Activated CD8-positive, alpha-beta T cell treated with anti-CD3 and anti-CD28 coated beads for 36 hours (primary cell): ENCODE measurements around the gene FGF19. TPM values are rescaled to one million over a fixed set of nuclear protein-coding genes. Genes with fewer than 3 reads are reported as not detected.

ENCODE experiments used
- ATAC-seq: fragments of 200-7000 bp; cut with Tn5 transposase; one replicate; pipeline ENCODE4 v1.10.0; 2021; ENCODE audit warnings: mild to moderate bottlenecking, moderate library complexity
- CTCF ChIA-PET: fragments of 350-600 bp; sonication (Branson Sonifier 250); formaldehyde crosslinking; loops from one replicate; lab custom pipeline; 2021; ENCODE audit warnings: antibody characterized with exemption; lab: Charles Lee
- POLR2A ChIA-PET: fragments of 350-600 bp; sonication (Branson Sonifier 250); formaldehyde crosslinking; loops from one replicate; lab custom pipeline; 2021; ENCODE audit warnings: antibody characterized with exemption; lab: Charles Lee
- DNase-seq: peaks from one replicate; pipeline ENCODE4 v3.0.0-alpha.2; 2020
- H3K27ac Mint-ChIP-seq: one replicate; pipeline ENCODE4 v1.8.0; 2021; ENCODE audit warnings: mild to moderate bottlenecking, mixed read lengths
- H3K27me3 Mint-ChIP-seq: one replicate; pipeline ENCODE4 v1.8.0; 2021; ENCODE audit warnings: mixed read lengths
- H3K36me3 Mint-ChIP-seq: one replicate; pipeline ENCODE4 v1.8.0; 2021; ENCODE audit warnings: low read depth, mixed read lengths
- H3K4me1 Mint-ChIP-seq: one replicate; pipeline ENCODE4 v1.8.0; 2021; ENCODE audit warnings: low read depth, mixed read lengths
- H3K4me3 Mint-ChIP-seq: one replicate; pipeline ENCODE4 v1.8.0; 2021; ENCODE audit warnings: mild to moderate bottlenecking, moderate library complexity, mixed read lengths
- H3K9me3 Mint-ChIP-seq: one replicate; pipeline ENCODE4 v1.8.0; 2021; ENCODE audit warnings: mixed read lengths
- intact Hi-C: fragments of 100-400 bp; cut with micrococcal nuclease; formaldehyde crosslinking; loops from one replicate; pipeline ENCODE4 v1.10.0; 2022
- total RNA-seq, 2 experiments: library from RNA; stranded (reverse); gene quantifications; one replicate each; pipeline ENCODE4 v1.2.3, GENCODE V29; 2021
- TF ChIP-seq, protein P1 (sequence below): fragments of 200-600 bp; IDR thresholded peaks from one replicate; pipeline ENCODE4 v1.8.0; 2022; ENCODE audit warnings: antibody characterized with exemption, mild to moderate bottlenecking

FGF19 gene
- total RNA-seq, 2 experiments from 2014 or later = not detected

- H3K4me1 Mint-ChIP-seq = peaks cover 24% of the 10 kb centered on the region
- peaks cover 1% of the 10 kb centered on the region for H3K27me3 Mint-ChIP-seq
- H3K9me3 Mint-ChIP-seq = no peaks in the 10 kb centered on the region
- H3K27ac Mint-ChIP-seq = peak overlapping the region; percentile 88
- POLR2A ChIA-PET = interaction anchor here (0.6 to 1.3 kb wide), 5 partner anchors 12 to 507 kb away, joined by 3 to 4 read pairs (median 3); no protein-coding TSS in a partner anchor
- CTCF ChIA-PET = interaction anchor here (0.7 to 2.2 kb wide), 6 partner anchors 11 to 576 kb away, joined by 3 to 7 read pairs (median 3); no protein-coding TSS in a partner anchor
- H3K4me3 Mint-ChIP-seq = peak overlapping the region; percentile 90
- ATAC-seq (peak; percentile 14), DNase-seq (peak; percentile 41)
- TF ChIP-seq, protein P1, sequence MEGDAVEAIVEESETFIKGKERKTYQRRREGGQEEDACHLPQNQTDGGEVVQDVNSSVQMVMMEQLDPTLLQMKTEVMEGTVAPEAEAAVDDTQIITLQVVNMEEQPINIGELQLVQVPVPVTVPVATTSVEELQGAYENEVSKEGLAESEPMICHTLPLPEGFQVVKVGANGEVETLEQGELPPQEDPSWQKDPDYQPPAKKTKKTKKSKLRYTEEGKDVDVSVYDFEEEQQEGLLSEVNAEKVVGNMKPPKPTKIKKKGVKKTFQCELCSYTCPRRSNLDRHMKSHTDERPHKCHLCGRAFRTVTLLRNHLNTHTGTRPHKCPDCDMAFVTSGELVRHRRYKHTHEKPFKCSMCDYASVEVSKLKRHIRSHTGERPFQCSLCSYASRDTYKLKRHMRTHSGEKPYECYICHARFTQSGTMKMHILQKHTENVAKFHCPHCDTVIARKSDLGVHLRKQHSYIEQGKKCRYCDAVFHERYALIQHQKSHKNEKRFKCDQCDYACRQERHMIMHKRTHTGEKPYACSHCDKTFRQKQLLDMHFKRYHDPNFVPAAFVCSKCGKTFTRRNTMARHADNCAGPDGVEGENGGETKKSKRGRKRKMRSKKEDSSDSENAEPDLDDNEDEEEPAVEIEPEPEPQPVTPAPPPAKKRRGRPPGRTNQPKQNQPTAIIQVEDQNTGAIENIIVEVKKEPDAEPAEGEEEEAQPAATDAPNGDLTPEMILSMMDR = no peak
- peaks cover 16% of the 10 kb centered on the region for H3K36me3 Mint-ChIP-seq
- intact Hi-C loops = no loop called here
Measured at GRCh38 chr11:69674267-69674885, 29.4 kb downstream of the FGF19 start.

DNA sequence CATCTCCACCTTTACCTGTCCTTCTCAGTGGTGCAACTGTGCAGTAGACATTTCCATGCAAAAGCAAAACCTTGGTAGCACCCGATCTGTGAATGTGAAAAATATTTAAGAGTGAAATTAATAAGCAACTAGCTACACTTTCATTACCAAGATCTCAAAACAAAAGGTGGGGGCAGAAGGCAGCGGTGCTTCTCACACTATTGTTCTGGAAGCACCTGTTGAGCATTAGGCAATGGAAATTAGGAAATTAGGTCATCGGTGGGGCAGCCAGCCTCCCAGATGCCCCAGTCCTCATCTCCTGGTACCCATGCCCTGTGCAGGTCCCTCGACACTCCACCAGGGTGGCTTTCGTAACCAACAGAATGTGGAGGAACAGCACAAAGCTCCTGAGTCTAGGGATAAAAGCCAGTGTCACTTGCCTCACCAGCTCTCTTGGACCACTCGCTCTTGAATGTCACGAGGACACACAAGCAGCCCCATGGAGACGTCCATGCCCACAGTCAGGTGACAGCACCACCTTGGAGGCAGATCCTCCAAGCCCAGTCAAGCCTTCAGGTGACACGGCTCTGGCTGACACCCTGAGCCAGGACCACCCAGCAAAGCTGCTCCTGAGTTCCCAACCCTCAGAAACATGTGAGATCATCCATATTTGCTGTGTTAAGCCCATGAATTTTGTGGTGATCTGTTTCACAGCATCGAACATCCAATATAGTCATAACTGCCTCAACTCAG lies 31.9 kb downstream of the FGF19 start:
- DNase-seq (no peak), ATAC-seq (no peak)
- Mint-ChIP-seq H3K36me3 (peaks cover 27% of the 10 kb centered on the region), H3K9me3 (no peaks in the 10 kb centered on the region), H3K27ac (peak overlapping the region; percentile 1), H3K27me3 (no peaks in the 10 kb centered on the region), H3K4me3 (no peak overlapping the region), H3K4me1 (peaks cover 26% of the 10 kb centered on the region)
- intact Hi-C loops = no loop called here
- TF ChIP-seq, protein P1 = no peak
- ChIA-PET POLR2A (interaction anchor here (0.8 kb wide), 1 partner anchor 31 kb away, joined by 3 read pairs; the partner anchor contains the start of gene CCND1), CTCF (interaction anchor here (1.2 to 2.6 kb wide), 4 partner anchors 10 to 572 kb away, joined by 3 to 16 read pairs (median 10); no protein-coding TSS in a partner anchor)

DNA sequence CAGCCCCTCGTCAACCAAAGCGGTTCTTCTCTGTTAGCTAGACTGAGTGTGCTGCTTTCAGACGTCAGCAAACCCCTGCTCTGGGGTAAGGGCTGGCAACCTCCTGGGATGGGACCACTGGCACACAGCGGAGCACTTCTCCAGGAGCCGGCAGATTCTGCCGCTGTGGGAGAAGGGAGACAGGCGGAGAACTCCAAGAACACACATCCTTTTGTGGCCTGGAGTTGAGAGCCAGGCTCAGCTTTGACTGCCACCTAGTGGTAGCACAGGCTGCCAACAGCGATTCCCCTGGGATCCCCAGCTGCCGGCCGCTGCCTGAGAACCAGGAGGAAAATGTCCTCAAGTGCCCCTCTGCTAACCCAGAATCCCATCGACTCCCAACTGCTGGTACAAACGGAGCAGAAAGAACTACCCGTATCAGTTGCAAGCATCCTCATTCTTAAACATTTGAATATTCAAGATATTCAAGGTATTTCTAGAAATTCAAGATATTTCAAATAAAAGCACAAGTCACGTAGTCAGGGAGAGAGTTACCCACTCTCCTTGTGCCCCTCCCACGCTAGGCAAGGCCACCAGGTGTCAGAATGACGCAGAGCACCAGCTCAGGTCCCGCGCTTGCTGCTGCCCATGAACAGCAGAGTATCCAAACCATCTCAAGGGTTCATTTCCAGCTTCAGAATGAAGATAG lies 33.5 kb downstream of the FGF19 start:
- DNase-seq (peak; percentile 70), ATAC-seq (peak; percentile 29)
- Mint-ChIP-seq H3K4me1 (peaks cover 25% of the 10 kb centered on the region), H3K27me3 (no peaks in the 10 kb centered on the region), H3K27ac (peak overlapping the region; percentile 38), H3K4me3 (no peak overlapping the region), H3K36me3 (peaks cover 27% of the 10 kb centered on the region), H3K9me3 (no peaks in the 10 kb centered on the region)
- ChIA-PET POLR2A (interaction anchor here (1.0 kb wide), 1 partner anchor 10 kb away, joined by 3 read pairs; no protein-coding TSS in a partner anchor), CTCF (interaction anchor here (0.6 to 2.6 kb wide), 16 partner anchors 8 to 791 kb away, joined by 3 to 16 read pairs (median 3); no protein-coding TSS in a partner anchor)
- intact Hi-C loops = no loop called here
- TF ChIP-seq, protein P1 = peak; percentile 95

DNA sequence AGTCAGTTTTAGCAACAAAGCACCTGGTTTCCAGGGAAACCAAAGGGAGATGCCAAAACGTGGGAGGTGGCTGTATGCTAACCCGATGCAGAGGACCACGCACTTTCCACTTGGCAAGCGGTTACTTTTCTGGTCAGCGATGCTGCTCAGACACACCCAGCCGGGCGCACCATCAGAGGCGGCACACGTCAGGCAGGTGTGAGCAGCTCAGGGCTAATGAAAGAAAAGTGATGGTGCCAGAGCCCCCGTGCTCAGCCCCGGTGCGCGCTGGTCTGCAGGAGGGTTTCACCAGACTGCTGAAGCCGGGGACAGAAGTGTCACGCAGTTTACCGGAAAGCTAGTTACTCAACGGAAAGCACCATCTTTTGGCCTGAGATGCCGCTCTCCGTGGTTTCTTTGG lies 34.3 kb downstream of the FGF19 start:
- TF ChIP-seq, protein P1 = no peak
- intact Hi-C loops = no loop called here
- ATAC-seq = no peak
- DNase-seq = no peak
- POLR2A ChIA-PET = no interaction called here
- Mint-ChIP-seq H3K9me3 (no peaks in the 10 kb centered on the region), H3K4me3 (no peak overlapping the region), H3K27ac (no peak overlapping the region), H3K27me3 (no peaks in the 10 kb centered on the region), H3K36me3 (peaks cover 27% of the 10 kb centered on the region), H3K4me1 (peaks cover 24% of the 10 kb centered on the region)
- CTCF ChIA-PET = interaction anchor here (1.0 to 2.6 kb wide), 4 partner anchors 7 to 790 kb away, joined by 3 to 16 read pairs (median 8); no protein-coding TSS in a partner anchor
